K562 treated with DMSO at 1 percent for 4 hours (cell line): ENCODE results near the gene RAD54L. TPM values are rescaled to one million over a fixed set of nuclear protein-coding genes. Genes with fewer than 3 reads are reported as not detected.

Source experiments
- total RNA-seq: library from RNA; unstranded; fragments of 300-600 nt; gene quantifications from 2 replicates; pipeline ENCODE4 v1.2.3, GENCODE V29; 2022; ENCODE audit not compliant: insufficient read depth

RAD54L gene
- total RNA-seq = 24.7 and 32.2 TPM in 2 replicates

GRCh38 chr1:46247436-46248121 is at the start of gene RAD54L:
RAD54L (plus strand) TSS chr1:46247763; CDS start chr1:46248406, 643 bp downstream.

GRCh38 chr1:46197964-46198811 is 49.4 kb upstream of the RAD54L start, which contains the start of gene POMGNT1:
POMGNT1 (minus strand) TSS chr1:46198434; CDS start chr1:46197821, 613 bp downstream.

GRCh38 chr1:46303038-46303871 is 55.7 kb downstream of the RAD54L start, which contains the start of the genes LRRC41 and UQCRH:
LRRC41 (minus strand) TSS chr1:46303616; CDS start chr1:46303322, 294 bp downstream.
UQCRH (plus strand) TSS chr1:46303698; CDS start chr1:46303767, 69 bp downstream.

Other genes with a start within 250 kb of the RAD54L start
- gene PIK3R3, start 115.1 kb upstream of the RAD54L start, total RNA-seq = 5.2 and 7.7 TPM in 2 replicates
- gene TSPAN1, start 72.7 kb upstream of the RAD54L start, total RNA-seq = not detected in 2 replicates
- gene P3R3URF, start 71.3 kb upstream of the RAD54L start, total RNA-seq = not detected in 2 replicates
- 30.6 and 35.1 TPM in 2 replicates for gene POMGNT1, start 49.3 kb upstream of the RAD54L start, total RNA-seq
- 0.92 TPM in 1 of 2 replicates, not detected in the other for gene LURAP1, start 44.4 kb upstream of the RAD54L start, total RNA-seq
- gene LRRC41, start 55.9 kb downstream of the RAD54L start, total RNA-seq = 58.0 and 63.0 TPM in 2 replicates
- 1,523 and 1,561 TPM in 2 replicates for gene UQCRH, start 55.9 kb downstream of the RAD54L start, total RNA-seq
- 44.1 and 45.7 TPM in 2 replicates for gene NSUN4, start 93.0 kb downstream of the RAD54L start, total RNA-seq
- 0.59 and 6.1 TPM in 2 replicates for gene FAAH, start 146.6 kb downstream of the RAD54L start, total RNA-seq
- gene DMBX1, start 242.1 kb downstream of the RAD54L start, total RNA-seq = 3.5 and 4.2 TPM in 2 replicates